GM21723 (cell line): ENCODE results near the gene AFG1L.
"Not testable (repeated sequence)": the region's sequence is repeated elsewhere in the genome, so short reads cannot be mapped to it uniquely, and the experiment has no call there.

ENCODE experiments used
- ATAC-seq: cut with Tn5 transposase; IDR thresholded peaks from one replicate; pipeline ENCODE4 v1.9.1; 2021; ENCODE audit warnings: mild to moderate bottlenecking, moderate library complexity; ENCODE audit not compliant: unreplicated experiment

Gene AFG1L

DNA sequence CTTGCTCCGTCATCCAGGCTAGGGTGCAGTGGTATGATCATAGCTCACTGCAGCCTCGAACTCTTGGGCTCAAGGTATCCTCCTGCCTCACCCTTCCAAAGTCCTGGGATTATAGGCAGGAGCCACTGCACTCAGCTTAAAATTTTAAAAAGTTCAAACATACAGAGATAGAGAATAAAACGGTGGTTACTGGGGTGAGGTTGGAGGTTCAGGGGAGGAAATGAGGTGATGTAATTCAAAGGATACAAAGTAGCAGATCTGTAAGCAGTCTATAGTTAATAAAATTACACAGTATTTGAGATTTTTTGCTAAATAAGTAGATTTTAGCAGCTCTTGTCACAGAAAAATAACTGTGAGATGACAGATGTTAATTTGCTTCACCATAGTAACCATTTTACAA lies 7.5 kb upstream of the AFG1L start:
- no peak for ATAC-seq

DNA sequence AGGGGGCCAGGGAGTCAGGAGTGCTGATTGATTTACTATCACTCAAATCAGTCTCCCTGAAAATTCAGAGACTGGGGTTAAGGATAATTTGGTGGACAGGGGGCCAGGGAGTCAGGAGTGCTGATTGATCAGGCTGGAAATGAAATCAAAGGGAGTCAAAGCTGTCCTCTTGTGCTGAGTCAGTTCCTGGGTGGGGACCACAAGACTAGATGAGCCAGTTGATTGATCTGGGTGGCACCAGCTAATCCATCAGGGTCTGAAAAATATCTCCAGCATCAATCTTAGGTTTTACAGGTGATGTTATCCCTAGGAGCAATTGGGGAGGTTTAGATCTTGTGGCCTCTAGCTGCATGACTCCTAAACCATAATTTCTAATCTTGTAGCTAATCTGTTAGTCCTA lies 6.1 kb upstream of the AFG1L start:
- ATAC-seq: no peak

DNA sequence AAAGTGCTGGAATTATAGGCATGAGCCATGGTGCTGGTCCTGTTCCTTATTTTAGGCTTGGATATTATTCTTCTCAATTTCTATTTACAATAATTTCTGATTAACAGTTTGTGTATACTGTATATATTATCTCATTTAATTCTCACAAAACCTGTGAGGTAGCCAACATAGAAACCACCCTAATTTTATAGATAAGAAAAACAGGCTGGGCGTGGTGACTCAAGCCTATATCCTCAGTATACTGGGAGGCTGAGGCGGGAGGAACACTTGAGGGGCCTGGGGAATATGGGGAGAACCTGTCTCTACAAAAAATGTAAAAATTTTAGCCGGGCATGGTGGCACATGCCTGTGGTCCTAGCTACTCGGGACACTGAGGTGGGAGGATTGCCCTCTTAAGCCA lies 3.8 kb upstream of the AFG1L start:
- ATAC-seq: no peak

DNA sequence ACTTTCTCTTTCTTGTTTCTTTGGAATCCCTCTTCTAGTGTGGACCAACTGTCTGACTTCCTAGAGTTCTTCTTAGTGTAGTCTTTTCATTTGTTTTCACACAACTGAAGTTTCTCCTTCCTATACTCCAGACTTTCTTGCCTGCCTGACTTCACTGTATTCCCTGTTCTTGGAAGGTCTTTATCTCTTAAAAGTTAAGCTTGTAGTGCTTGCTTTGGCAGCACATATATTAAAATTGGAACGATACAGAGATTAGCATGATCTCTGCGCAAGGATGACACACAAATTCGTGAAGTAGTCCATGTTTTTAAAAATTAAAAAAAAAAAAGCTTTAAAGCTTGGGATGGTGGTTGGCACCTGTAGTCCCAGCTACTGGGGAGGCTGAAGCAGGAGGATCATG lies 2.3 kb upstream of the AFG1L start:
- ATAC-seq: not testable (repeated sequence)

DNA sequence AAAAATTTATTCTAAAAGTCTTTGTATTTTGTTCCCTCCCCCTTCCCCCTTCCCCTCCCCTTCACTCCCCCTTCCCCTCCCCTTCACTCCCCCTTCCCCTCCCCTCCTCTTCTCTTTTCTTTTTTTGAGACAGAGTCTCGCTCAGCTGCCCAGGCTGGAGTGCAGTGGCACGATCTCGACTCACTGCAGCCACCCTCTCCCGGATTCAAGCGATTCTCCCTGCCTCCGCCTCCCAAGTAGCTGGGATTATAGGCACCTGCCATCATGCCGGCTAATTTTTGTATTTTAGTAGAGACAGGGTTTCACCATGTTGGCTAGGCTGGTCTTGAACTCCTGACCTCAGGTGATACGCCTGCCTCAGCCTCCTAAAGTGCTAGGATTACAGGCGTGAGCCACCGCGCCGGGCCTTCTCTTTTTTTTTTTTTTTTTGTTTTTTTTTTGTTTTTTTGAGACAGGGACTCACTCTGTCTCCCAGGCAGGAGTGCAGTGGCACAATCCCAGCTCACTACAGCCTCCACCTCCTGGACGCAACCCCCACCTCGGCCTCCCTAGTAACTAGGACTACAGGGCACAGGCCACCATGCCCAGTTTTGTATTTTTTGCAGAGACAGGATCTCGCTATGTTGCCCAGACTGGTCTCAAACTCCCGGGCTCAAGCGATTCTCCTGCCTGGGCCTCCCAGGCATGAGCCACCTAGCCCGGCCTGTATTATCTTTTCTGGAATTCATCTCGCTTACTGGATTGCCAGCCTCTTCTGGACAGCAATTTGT lies 1.1 kb upstream of the AFG1L start:
- no peak for ATAC-seq

DNA sequence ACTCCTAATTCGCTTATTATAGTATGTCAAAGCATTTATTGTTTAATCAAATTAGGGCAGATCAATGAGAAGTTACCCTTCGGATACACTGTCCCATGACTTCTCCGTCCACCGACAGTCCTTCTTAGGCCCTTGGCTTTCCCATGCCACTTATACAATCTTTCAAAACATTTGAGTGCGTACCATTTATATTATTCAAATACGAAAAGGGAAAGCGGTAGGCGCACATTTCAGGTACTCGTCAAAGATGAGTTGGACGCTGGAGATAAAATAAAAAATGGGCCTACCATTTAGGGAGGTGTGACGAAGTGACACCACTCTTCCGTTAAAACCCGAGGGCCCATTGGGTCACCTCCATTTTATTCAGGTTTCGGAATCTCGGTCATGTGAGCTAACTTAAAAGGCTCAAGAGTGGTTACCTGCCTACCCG lies 542 bp upstream of the AFG1L start:
- ATAC-seq: peak; percentile 29

- no peak for ATAC-seq
Observed at GRCh38 chr6:108295676-108296075, 822 bp downstream of the AFG1L start.

DNA sequence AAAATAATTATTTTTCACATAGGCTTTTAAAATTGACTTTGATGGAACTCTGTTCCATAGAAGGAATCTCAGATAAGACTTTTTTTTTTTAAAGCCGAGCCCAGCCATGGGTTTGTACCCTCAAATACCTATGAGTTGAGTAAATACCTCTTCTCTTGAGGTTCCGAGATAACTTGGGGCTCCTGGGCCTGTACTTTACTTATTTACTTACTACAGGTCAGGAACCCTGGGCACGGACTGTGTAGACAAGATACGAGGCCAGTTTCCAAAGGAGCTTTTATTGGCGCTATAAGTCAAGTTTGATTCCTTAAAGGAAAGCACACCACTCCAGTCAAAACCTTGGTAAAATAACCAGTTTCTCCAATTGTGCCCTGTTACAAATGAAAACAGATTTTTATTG lies 7.5 kb downstream of the AFG1L start:
- no peak for ATAC-seq

DNA sequence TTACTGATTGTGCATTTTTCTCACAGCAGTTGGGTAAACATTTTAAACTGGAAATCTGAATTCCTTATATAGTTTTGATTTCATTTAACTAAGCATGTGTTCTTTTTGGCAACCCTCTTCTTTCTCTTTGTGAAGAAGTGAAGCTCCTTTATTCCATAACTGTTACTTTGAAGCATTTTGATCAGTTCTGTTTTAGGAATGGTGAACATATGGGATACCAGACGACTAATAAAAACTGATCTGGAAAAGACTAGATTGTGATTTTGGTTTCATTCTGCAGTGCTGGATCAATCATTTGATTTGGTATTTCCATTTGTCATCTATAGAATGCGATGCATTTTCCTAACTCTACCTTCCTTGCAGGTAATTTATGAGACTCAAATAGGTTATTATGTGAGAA lies 9.8 kb downstream of the AFG1L start:
- no peak for ATAC-seq

DNA sequence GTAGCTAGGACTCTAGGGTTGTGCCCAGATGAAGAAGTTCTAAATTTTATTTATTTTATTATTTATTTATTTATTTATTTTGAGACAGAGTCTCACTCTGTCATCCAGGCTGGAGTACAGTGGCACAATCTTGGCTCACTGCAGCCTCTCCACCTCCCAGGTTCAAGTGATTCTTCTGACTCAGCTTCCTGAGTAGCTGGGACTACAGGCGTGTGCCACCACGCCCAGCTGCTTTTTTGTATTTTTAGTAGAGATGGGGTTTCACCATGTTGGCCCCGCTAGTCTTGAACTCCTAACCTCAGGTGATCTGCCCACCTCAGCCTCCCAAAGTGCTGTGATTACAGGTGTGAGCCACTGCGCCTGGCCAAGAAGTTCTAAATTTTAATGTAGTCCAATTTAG lies 13.8 kb downstream of the AFG1L start:
- ATAC-seq: not testable (repeated sequence)

- ATAC-seq: no peak
Observed at GRCh38 chr6:108309844-108310243, 15.0 kb downstream of the AFG1L start.

DNA sequence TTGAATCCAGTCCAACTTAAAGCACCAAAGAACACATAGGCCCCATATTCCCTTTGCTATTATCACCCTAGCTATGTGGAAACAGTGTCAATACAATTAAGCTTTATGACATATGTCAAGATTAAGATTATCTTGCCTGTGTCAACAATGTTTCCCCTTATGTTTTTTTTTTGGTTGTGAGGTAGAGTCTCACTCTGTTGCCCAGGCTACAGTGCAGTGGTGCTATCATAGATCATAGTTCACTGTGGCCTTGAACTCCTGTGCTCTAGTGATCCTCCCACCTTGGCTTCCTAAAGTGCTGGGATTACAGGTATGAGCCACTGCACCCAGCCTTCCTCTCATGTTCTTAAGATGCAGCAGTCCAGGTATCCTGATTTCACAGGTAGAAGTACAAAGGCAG lies 17.8 kb downstream of the AFG1L start:
- ATAC-seq: no peak

- no peak for ATAC-seq
Observed at GRCh38 chr6:108321253-108321747, 26.4 kb downstream of the AFG1L start.

DNA sequence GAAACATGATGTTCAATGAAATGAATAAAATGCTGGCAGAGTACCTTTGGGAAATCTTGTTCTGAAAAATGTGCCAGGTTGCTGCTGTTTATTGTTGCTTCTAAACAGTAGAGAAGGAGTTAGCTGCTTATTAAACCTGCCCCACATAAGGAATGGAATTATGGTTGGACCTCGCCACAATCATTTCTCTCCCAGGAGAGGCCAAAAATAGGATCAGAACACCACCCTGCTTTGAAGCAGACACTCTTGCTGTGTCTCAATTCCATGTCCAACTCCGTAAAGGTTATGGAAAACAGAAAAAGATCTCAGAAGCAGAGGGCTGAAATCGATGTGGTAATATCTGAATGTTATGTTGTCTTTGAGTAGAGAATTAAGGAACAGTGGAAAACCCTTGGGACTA lies 27.9 kb downstream of the AFG1L start:
- ATAC-seq: no peak

- ATAC-seq: no peak
Observed at GRCh38 chr6:108323710-108324466, 29.0 kb downstream of the AFG1L start.

DNA sequence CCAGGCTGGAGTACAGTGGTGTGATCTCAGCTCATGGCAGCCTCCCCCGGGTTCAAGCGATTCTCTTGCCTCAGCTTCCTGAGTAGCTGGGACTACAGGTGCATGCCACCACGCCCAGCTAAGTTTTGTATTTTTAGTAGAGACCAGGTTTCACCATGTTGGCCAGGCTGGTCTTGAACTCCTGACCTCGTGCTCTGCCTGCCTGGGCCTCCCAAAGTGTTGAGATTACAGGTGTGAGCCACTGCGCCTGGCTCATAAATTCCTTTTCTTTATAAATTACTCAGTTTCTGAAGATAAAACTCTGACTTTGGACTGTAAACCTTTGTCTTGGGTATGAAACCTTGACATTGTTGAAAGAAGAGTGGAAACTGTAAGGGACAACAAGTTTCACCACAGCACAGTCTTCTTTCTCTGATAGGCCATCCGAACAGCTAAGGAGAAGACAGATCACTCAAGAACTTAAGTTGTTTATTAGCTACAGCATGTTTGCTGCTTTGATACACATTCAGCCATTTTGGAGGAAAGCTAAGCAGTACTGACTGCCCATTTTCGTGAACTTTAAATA lies 35.4 kb downstream of the AFG1L start:
- not testable (repeated sequence) for ATAC-seq

- no peak for ATAC-seq
Observed at GRCh38 chr6:108330806-108331205, 36.0 kb downstream of the AFG1L start.

DNA sequence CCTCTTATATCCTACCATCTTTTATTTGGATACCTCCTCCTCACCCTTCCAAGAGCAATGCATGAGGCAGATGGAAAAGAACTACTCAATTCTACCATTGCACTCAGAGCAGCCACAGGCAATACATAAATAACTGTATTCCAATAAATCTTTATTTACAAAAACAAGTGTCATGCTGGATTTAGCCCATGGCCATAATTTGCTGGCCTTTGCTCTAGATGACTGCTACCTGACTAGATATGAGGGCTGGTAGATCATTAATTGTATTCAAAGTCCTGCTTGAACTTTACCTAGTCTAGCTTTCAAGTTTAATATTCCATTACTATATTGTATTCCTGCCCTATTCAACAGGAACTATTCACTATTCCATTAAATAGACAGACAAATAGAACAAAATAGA lies 37.1 kb downstream of the AFG1L start:
- no peak for ATAC-seq

DNA sequence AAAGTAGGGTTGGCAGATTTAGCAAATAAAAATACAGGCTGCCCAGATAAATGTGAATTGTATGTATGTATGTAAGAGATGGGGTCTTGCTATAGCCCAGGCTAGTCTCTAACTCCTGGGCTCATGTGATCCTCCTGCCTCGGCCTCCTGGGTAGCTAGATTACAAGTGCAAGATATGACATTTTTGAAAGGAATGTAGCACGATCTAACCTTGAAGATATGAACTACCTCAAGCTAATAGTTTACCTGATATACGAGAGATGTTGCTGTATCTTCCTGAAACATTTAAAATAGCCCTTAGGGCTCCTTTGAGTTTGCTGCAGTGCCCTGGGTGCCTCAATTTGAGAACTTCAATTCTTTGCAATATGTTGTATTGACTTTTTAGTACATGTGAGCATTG lies 42.1 kb downstream of the AFG1L start:
- ATAC-seq: no peak

DNA sequence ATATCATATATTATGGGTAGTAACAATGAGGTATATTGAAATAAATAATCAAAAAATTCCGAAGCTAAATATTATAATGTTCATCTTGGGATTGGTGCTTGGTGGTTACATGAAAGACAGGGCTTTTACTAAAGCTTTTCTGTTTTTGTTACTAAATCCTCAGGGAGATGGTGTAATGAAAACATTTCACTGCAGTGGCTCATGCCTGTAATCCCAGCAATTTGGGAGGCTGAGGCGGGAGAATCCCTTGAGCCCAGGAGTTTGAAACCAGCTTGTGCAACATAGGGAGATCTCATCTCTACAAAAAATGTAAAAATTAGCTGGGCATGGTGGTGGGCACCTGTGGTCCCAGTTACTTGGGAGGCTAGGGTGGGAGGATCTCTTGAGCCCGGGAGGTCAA lies 42.9 kb downstream of the AFG1L start:
- ATAC-seq: no peak

- no peak for ATAC-seq
Observed at GRCh38 chr6:108341372-108341771, 46.5 kb downstream of the AFG1L start.

GRCh38 chr6:108343894-108344293 lies 49.0 kb downstream of the AFG1L start:
- no peak for ATAC-seq
